Mesothelial cell of epicardium (in vitro differentiated cells): ENCODE results near the gene HCST. TPM values are rescaled to one million over a fixed set of nuclear protein-coding genes. Genes with fewer than 3 reads are reported as not detected.
A peak's percentile ranks its signal among the peaks of the same experiment; 100 is the strongest.

Source experiments
- DNase-seq, 2 experiments: peaks; one replicate each; pipeline ENCODE4 v3.0.0; 2021; ENCODE audit warnings: low spot score in 2 of 2; ENCODE audit not compliant: unreplicated experiment in 2 of 2
- H3K27ac Mint-ChIP-seq: 2 replicates; pipeline ENCODE4 v1.8.0; 2021; ENCODE audit warnings: mixed read lengths
- H3K27me3 Mint-ChIP-seq: 2 replicates; pipeline ENCODE4 v1.8.0; 2021; ENCODE audit warnings: low read depth, mixed read lengths
- H3K36me3 Mint-ChIP-seq: 2 replicates; pipeline ENCODE4 v1.8.0; 2021; ENCODE audit warnings: mixed read lengths
- H3K4me1 Mint-ChIP-seq: 2 replicates; pipeline ENCODE4 v1.8.0; 2021; ENCODE audit warnings: mixed read lengths
- H3K4me3 Mint-ChIP-seq: 2 replicates; pipeline ENCODE4 v1.8.0; 2021; ENCODE audit warnings: mild to moderate bottlenecking, moderate library complexity, mixed read lengths
- H3K9me3 Mint-ChIP-seq: 2 replicates; pipeline ENCODE4 v1.8.0; 2021; ENCODE audit warnings: mixed read lengths
- total RNA-seq: library from RNA; stranded (reverse); gene quantifications from 3 replicates; pipeline ENCODE4 v1.2.1, GENCODE V29; 2021
- TF ChIP-seq, protein P1 (sequence below): fragments of 200-600 bp; sonication (generic); IDR thresholded peaks from one replicate; pipeline ENCODE4 v1.5.0; 2021; ENCODE audit warnings: antibody characterized with exemption; ENCODE audit not compliant: unreplicated experiment

HCST gene
- total RNA-seq, 1 donor from 2014 or later = 0.92 TPM

DNA sequence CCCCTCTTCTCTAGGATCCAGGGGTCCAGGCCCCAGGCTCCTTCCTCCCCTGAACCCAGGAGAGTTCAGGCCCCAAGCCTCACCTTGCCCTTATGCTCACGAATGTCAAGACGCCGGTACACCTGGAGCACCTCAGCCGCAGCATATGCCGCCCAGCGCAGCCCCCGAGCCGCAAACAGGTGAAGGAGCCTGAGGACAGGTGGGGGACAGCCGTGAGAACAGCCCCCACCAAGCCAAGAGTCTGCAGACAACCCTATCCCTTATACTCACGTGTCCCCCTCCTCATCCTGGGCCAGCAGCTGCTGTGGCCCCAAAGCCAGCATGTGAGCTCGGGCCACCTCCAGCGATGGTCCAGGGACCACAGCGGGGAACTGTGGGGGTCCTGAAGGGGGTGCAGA is 5.7 kb upstream of the HCST start:
- DNase-seq = no peak
- H3K9me3 Mint-ChIP-seq = no peaks in the 10 kb centered on the region
- H3K27ac Mint-ChIP-seq = no peak overlapping the region
- H3K4me1 Mint-ChIP-seq = peaks cover 9% of the 10 kb centered on the region
- no peaks in the 10 kb centered on the region for H3K27me3 Mint-ChIP-seq
- TF ChIP-seq, protein P1, sequence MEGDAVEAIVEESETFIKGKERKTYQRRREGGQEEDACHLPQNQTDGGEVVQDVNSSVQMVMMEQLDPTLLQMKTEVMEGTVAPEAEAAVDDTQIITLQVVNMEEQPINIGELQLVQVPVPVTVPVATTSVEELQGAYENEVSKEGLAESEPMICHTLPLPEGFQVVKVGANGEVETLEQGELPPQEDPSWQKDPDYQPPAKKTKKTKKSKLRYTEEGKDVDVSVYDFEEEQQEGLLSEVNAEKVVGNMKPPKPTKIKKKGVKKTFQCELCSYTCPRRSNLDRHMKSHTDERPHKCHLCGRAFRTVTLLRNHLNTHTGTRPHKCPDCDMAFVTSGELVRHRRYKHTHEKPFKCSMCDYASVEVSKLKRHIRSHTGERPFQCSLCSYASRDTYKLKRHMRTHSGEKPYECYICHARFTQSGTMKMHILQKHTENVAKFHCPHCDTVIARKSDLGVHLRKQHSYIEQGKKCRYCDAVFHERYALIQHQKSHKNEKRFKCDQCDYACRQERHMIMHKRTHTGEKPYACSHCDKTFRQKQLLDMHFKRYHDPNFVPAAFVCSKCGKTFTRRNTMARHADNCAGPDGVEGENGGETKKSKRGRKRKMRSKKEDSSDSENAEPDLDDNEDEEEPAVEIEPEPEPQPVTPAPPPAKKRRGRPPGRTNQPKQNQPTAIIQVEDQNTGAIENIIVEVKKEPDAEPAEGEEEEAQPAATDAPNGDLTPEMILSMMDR = no peak
- no peak overlapping the region for H3K4me3 Mint-ChIP-seq
- H3K36me3 Mint-ChIP-seq = peaks cover 13% of the 10 kb centered on the region

DNA sequence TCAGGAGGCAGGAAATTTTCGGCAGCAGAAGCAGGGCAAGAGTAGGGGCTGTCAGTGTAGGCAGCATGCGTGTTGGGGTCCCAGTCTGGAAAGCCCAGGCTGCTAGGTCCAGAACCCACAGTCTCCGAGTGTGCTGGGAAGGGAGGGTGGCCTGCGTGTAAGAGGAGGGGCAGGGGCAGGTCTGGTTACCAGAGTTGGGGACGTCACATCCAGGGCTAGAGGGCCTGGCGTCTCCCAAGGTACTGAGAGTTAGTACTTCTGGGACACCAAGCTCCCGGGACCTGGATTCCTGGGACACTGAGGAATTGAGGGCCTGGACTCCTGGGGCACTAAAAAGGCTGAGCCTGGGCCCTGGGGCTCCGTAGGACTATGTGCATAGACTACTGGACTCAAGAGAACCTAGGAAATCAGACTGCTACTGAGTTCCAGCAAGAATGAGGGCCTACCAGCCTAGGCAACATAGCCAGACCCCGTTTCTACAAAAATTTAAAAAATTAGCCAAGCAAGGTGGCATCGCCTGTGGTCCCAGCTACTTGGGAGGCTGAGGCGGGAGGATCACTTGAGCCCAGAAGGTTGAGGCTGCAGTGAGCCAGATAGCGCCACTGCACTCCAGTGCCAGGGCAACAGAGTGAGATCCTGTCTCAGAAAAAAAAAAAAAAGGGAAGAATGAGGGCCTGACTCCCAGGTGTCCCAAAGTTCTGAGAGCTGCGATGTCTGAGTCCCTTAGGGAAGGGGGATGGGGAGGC is 4.5 kb upstream of the HCST start:
- no peaks in the 10 kb centered on the region for H3K9me3 Mint-ChIP-seq
- DNase-seq = no peak
- peaks cover 9% of the 10 kb centered on the region for H3K36me3 Mint-ChIP-seq
- TF ChIP-seq, protein P1 = no peak
- peak overlapping the region; percentile 95 for H3K4me3 Mint-ChIP-seq
- no peak overlapping the region for H3K27ac Mint-ChIP-seq
- H3K4me1 Mint-ChIP-seq = peaks cover 17% of the 10 kb centered on the region
- no peaks in the 10 kb centered on the region for H3K27me3 Mint-ChIP-seq

DNA sequence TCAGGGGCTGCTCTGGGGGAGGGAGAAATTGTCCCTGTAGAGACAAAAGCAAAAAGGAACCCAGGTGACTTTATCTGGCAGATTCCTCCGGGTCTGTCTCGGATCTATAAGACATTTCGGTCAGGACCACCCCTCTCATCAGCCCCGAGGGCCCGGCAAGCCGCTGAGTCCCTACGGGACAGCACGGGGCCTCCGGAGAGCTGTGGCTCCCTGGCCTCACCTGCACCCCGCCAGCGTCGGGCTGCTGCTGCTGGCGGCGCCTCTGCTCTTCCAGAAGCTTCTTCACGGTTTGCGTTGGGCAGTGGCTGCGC is 3.9 kb upstream of the HCST start:
- peaks cover 23% of the 10 kb centered on the region for H3K4me1 Mint-ChIP-seq
- H3K36me3 Mint-ChIP-seq = peaks cover 7% of the 10 kb centered on the region
- H3K27ac Mint-ChIP-seq = peak overlapping the region; percentile 98
- DNase-seq = no peak
- H3K4me3 Mint-ChIP-seq = peak overlapping the region; percentile 95
- H3K9me3 Mint-ChIP-seq = no peaks in the 10 kb centered on the region
- TF ChIP-seq, protein P1 = no peak
- H3K27me3 Mint-ChIP-seq = no peaks in the 10 kb centered on the region

DNA sequence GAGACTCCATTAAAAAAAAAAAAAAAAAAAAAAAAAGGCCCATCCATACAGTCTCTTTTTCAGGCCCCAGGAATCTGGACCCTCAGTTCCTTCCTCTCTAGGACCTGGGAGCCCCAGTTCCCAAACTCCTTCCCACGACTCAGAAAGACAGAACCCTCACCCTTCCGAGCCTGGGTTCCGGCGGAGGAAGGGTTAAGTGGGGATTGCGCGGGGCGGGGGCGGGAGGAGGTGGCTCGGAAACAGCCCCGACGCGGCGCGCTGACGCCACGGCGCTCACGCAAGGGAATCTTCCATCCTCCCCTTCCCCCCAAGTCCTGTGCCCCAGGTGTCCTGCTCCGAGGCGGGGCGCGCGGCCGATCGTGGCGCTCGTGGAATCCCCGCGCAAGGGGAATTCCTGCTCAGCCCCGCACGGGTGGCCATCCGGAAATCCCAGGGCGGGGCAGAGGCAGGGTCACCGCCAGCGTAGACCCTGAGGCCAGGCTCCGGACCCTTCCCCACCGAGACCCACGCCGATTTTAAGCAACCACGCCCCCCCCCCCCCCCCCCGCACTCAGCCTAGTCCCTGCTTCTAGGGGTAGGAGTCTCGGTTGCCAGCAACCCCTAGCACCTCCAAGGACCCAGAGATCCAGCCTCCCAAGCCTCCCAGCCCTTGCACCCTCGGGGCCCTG is 2.6 kb upstream of the HCST start:
- Mint-ChIP-seq H3K4me1 (peaks cover 26% of the 10 kb centered on the region), H3K4me3 (peak overlapping the region; percentile 95), H3K9me3 (no peaks in the 10 kb centered on the region), H3K36me3 (peaks cover 7% of the 10 kb centered on the region), H3K27ac (peak overlapping the region; percentile 98), H3K27me3 (no peaks in the 10 kb centered on the region)
- TF ChIP-seq, protein P1 = no peak
- peak; percentile 54 to 67 for DNase-seq

DNA sequence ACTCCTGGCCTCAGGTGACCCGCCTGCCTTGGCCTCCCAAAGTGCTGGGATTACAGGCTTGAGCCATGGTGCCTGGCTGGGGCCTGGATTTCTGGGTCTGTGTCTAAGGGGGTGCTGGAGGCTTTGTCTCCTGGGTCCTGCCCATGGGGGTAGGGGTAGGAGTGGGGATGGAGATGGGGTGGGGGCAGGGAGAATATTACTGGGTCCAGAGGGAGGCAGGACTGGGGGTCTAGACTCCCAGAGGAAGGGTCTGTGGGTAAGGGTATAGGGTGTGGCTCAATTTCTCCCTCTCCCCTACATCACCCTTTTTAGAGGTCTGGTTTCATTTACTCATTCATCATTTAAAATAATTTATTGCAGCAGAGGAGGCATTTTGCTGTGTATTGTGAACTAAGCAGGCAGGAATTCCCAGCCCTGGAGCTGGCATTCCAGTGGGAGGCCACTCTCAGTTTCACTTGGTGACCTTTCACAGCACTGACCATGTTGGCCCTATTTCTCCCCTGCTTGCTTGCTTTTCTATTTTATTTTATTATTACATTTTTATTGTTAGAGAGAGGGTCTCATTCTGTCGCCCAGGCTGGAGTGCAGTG is 1.2 kb upstream of the HCST start:
- H3K36me3 Mint-ChIP-seq = no peaks in the 10 kb centered on the region
- H3K4me3 Mint-ChIP-seq = peak overlapping the region; percentile 95
- peaks cover 26% of the 10 kb centered on the region for H3K4me1 Mint-ChIP-seq
- TF ChIP-seq, protein P1 = no peak
- no peak for DNase-seq
- H3K27me3 Mint-ChIP-seq = no peaks in the 10 kb centered on the region
- H3K27ac Mint-ChIP-seq = peak overlapping the region; percentile 73
- H3K9me3 Mint-ChIP-seq = no peaks in the 10 kb centered on the region
